KMS-11 (cell line): ENCODE results near the gene OMA1.

Experiments
- H2AFZ ChIP-seq: fragments of 200-600 bp; sonication (generic); 2 replicates; pipeline ENCODE4 v1.6.1; 2016; ENCODE audit warnings: antibody characterized with exemption, mixed run types, low read depth
- H3K27ac ChIP-seq: fragments of 200-600 bp; sonication (generic); 2 replicates; pipeline ENCODE4 v1.6.1; 2016; ENCODE audit warnings: mild to moderate bottlenecking, mixed run types
- H3K27me3 ChIP-seq: fragments of 200-600 bp; sonication (generic); 2 replicates; pipeline ENCODE4 v1.6.1; 2017; ENCODE audit warnings: mild to moderate bottlenecking, low read depth, mixed run types, moderate library complexity; ENCODE audit not compliant: insufficient read depth
- H3K36me3 ChIP-seq: fragments of 200-600 bp; sonication (generic); 2 replicates; pipeline ENCODE4 v1.6.1; 2017; ENCODE audit warnings: mild to moderate bottlenecking, mixed run types; ENCODE audit not compliant: insufficient read depth
- H3K4me1 ChIP-seq: fragments of 200-600 bp; sonication (generic); 2 replicates; pipeline ENCODE4 v1.6.1; 2016; ENCODE audit warnings: mild to moderate bottlenecking, low read depth, mixed run types; ENCODE audit not compliant: poor library complexity, severe bottlenecking
- H3K4me2 ChIP-seq: fragments of 200-600 bp; sonication (generic); 2 replicates; pipeline ENCODE4 v1.7.0; 2016; ENCODE audit warnings: mild to moderate bottlenecking, mixed run types
- H3K4me3 ChIP-seq: fragments of 200-600 bp; sonication (generic); IDR thresholded peaks from 2 replicates; pipeline ENCODE4 v1.6.1; 2017; ENCODE audit warnings: low read depth, low read length, mixed read lengths; ENCODE audit not compliant: insufficient read depth
- H3K79me2 ChIP-seq: fragments of 200-600 bp; sonication (generic); 2 replicates; pipeline ENCODE4 v1.6.1; 2016; ENCODE audit warnings: low read depth, mixed run types; ENCODE audit not compliant: insufficient read depth
- H3K9ac ChIP-seq: fragments of 200-600 bp; sonication (generic); 2 replicates; pipeline ENCODE4 v1.6.1; 2016; ENCODE audit warnings: mild to moderate bottlenecking, mixed run types
- H4K20me1 ChIP-seq: fragments of 200-600 bp; sonication (generic); 2 replicates; pipeline ENCODE4 v1.6.1; 2016; ENCODE audit warnings: mild to moderate bottlenecking, mixed run types; ENCODE audit not compliant: insufficient read depth
- TF ChIP-seq, protein P1 (sequence below): fragments of 200-600 bp; sonication (generic); conservative IDR thresholded peaks from 2 replicates; pipeline ENCODE4 v1.6.1; 2017; ENCODE audit warnings: low read depth, mild to moderate bottlenecking, antibody characterized with exemption, low read length, moderate library complexity, mixed read lengths

Gene OMA1

DNA sequence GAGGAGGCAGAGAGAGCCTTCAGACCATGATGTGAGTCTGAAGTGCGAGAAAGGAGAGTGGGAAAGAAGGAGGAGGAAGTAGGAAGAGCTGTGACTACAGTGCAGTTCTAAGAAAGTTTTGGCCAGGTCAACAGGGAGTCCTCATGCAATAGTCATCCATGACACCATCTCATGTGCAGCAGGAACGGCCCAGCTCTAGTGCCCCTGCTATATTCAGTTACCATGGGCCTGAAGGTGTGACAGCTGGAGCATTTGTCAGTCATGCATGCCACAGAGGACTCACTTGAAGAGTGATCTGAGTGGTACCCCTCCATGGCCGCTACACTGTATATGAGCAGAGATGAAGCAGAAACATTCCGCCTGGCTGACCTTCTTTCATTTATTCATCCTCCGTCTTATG lies 77.9 kb downstream of the OMA1 start:
- Histone ChIP-seq H4K20me1 (no peaks in the 10 kb centered on the region), H3K27me3 (no peaks in the 10 kb centered on the region), H3K4me3 (no peak overlapping the region), H3K4me2 (no peak overlapping the region), H3K36me3 (no peaks in the 10 kb centered on the region), H3K9ac (no peak overlapping the region), H3K27ac (no peak overlapping the region), H3K4me1 (no peaks in the 10 kb centered on the region), H3K79me2 (no peaks in the 10 kb centered on the region), H2AFZ (no peak overlapping the region)
- TF ChIP-seq, protein P1, sequence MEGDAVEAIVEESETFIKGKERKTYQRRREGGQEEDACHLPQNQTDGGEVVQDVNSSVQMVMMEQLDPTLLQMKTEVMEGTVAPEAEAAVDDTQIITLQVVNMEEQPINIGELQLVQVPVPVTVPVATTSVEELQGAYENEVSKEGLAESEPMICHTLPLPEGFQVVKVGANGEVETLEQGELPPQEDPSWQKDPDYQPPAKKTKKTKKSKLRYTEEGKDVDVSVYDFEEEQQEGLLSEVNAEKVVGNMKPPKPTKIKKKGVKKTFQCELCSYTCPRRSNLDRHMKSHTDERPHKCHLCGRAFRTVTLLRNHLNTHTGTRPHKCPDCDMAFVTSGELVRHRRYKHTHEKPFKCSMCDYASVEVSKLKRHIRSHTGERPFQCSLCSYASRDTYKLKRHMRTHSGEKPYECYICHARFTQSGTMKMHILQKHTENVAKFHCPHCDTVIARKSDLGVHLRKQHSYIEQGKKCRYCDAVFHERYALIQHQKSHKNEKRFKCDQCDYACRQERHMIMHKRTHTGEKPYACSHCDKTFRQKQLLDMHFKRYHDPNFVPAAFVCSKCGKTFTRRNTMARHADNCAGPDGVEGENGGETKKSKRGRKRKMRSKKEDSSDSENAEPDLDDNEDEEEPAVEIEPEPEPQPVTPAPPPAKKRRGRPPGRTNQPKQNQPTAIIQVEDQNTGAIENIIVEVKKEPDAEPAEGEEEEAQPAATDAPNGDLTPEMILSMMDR = no peak

DNA sequence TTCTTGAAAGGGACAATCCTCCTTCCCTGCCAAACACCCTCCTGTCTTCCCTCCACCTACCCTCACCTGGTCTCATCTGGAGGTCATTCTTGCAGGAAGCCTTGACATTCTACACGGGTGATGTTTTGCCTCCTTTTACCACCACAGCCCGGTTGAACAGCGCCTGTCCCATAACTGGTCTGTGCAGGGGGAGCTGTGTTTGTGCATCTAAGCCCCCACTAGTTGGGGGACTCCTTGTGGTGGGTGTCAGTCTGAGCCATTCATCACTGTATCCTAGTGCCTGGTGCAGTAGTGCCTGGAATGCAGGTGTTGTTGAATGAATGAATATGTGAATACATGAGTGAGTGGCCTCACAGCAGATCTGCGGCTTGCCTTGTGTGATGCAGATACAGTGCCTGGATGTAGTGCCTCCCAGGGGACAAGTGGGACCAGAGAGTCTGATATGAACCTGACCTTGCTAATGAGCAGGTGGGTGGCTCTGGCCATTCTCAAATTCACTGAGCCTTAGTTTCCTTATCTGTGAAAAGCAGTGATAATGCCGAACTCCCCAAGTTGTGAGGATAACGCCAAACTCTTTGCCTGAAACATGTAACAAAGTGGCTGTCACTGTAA lies 79.8 kb downstream of the OMA1 start:
- Histone ChIP-seq H2AFZ (no peak overlapping the region), H3K27me3 (no peaks in the 10 kb centered on the region), H3K4me2 (no peak overlapping the region), H3K79me2 (no peaks in the 10 kb centered on the region), H3K27ac (no peak overlapping the region), H3K4me3 (no peak overlapping the region), H3K9ac (no peak overlapping the region), H4K20me1 (no peaks in the 10 kb centered on the region), H3K4me1 (no peaks in the 10 kb centered on the region), H3K36me3 (no peaks in the 10 kb centered on the region)
- TF ChIP-seq, protein P1 = no peak

DNA sequence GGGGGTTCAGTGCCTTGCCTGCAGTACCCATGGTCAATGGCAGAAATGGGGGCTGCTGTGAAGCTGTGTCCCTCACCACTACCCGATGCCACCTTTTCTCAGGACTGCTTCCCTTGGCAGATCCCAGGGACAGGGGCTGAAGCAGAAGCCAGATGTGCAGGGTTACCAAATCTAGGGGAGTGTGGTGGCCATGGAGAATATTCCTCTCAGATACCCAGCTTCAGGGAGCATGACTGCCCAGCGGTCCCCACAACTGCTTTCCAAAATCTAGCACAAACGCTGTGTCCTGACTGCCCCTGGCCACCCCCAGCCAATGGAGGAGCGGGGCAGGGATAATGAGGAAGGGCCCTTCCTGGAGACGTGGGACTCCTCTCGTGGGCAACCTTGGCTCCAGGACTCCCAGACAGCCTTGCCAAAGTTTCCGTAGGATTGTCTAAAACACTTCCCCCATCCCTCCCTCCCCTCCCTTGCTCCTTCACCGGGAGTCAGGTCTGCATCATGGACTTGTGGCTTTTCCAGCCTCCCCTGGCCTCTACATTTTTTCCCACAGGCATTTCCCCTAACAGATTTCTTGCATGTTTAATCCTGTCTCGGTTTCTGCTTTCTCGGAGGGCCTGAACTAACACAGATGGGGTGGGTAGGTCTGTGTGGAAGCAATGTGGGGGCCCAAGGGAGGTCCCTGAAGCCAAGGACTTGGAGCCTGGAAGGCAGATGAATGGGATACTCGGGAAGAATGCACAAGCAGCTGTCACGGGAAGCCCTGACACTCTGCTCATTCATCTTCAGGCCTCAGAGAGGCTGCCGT lies 80.5 kb downstream of the OMA1 start:
- Histone ChIP-seq H2AFZ (no peak overlapping the region), H3K4me1 (no peaks in the 10 kb centered on the region), H3K9ac (no peak overlapping the region), H3K4me3 (no peak overlapping the region), H3K27ac (no peak overlapping the region), H3K36me3 (no peaks in the 10 kb centered on the region), H3K27me3 (no peaks in the 10 kb centered on the region), H4K20me1 (no peaks in the 10 kb centered on the region), H3K4me2 (no peak overlapping the region), H3K79me2 (no peaks in the 10 kb centered on the region)
- TF ChIP-seq, protein P1 = no peak

DNA sequence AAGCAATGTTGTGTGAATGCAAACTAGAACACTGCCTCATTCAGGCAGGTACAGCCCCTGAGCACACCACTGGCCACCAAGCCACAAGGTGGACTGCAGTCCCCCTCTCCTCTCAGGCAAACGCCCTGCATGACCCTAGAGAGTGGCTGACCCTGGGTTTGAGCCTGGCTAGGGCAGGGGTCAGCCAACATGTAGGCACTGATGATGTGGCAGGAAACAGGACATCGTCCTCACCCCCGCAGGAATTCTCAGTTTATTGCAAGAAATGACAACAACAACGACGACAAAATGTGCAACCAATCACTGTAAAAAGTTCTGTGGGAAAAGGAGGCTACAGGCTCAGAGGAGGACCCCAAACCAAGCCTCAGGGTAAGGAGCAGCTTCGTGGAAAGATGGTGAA lies 81.3 kb downstream of the OMA1 start:
- Histone ChIP-seq H3K79me2 (no peaks in the 10 kb centered on the region), H3K4me2 (no peak overlapping the region), H4K20me1 (no peaks in the 10 kb centered on the region), H2AFZ (no peak overlapping the region), H3K36me3 (no peaks in the 10 kb centered on the region), H3K4me3 (no peak overlapping the region), H3K27ac (no peak overlapping the region), H3K9ac (no peak overlapping the region), H3K4me1 (no peaks in the 10 kb centered on the region), H3K27me3 (no peaks in the 10 kb centered on the region)
- TF ChIP-seq, protein P1 = no peak
